Medulla oblongata (tissue), 1 donor: ENCODE results near the gene TSC2.
"Not testable (repeated sequence)": the region's sequence is repeated elsewhere in the genome, so short reads cannot be mapped to it uniquely, and the experiment has no call there.

Source experiments
- DNase-seq: peaks from one replicate; pipeline ENCODE4 v3.0.0-alpha.2; 2015; ENCODE audit errors: extremely low spot score

TSC2 gene

GRCh38 chr16:2009791-2010510, 37.8 kb upstream of the TSC2 start, which contains the start of gene ZNF598:
ZNF598 (minus strand) TSS chr16:2009821.
- peak; percentile 92 for DNase-seq

GRCh38 chr16:2011726-2012125, 36.1 kb upstream of the TSC2 start:
- DNase-seq: not testable (repeated sequence)

GRCh38 chr16:2013527-2013926, 34.3 kb upstream of the TSC2 start:
- DNase-seq: no peak

GRCh38 chr16:2015117-2015946, 32.5 kb upstream of the TSC2 start:
- DNase-seq: no peak

DNA sequence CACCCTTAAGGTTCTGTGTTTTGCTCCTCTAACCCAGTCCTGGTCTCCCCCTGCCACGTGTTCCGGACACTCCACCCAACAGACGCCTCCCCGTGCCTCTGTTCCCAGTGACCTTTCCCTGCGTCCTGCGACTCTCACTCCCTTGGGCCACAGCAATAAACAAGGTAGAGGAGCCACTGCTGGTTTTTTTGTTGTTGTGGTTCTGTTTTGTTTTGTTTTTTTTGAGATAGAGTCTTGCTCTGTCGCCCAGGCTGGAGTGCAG, 31.9 kb upstream of the TSC2 start:
- no peak for DNase-seq

DNA sequence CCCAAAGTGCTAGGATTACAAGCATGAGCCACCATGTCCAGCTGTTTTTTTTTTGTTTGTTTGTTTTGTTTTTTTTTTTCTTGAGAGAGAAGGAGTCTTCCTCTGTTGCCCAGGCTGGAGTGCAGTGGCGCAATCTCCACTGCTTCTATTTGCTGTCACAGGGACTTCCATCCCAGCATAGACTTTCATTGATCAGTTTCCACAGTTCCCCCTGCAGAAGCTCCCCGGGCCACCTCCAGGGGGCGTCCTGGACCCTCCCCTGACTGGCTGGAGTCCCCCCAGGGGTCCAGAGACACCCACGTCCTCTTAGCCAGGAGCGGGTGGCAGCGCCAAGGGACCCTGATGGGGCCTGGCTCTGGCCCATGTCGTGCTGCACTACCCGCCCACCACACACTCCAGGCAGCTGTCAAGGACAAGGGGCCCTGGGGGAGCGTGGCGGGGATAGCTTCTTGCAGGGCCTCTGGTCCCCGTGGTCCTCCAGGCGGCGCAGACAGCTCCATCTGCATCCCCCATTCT, 31.3 kb upstream of the TSC2 start:
- no peak for DNase-seq

- DNase-seq: no peak
Observed at GRCh38 chr16:2019518-2019920, 28.3 kb upstream of the TSC2 start, which contains the start of gene NPW. NPW (plus strand) TSS chr16:2019785.

DNA sequence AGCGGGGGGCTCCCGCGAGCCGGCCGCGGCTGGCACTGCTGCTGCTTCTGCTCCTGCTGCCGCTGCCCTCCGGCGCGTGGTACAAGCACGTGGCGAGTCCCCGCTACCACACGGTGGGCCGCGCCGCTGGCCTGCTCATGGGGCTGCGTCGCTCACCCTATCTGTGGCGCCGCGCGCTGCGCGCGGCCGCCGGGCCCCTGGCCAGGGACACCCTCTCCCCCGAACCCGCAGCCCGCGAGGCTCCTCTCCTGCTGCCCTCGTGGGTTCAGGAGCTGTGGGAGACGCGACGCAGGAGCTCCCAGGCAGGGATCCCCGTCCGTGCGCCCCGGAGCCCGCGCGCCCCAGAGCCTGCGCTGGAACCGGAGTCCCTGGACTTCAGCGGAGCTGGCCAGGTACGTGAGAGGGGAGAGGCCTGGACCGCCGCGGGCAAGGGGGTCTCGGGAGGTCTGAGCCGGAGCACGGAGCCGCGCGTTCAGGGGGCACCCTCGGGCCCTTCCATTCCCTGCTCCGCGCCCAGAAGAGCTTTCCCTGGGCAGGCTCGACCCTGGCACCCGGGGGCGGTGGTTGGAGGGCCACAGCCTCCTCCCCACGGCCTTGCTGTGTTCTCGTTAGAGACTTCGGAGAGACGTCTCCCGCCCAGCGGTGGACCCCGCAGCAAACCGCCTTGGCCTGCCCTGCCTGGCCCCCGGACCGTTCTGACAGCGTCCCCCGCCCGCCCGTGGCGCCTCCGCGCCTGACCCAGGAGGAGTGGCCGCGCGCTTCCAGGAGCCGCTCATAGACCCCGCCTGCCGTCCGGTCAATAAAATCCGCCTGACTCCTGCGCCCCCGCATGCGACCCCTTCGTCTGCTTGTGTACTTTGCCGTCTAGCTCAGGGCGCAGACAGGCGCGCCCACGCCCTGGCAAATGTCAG, 27.6 kb upstream of the TSC2 start:
- DNase-seq: no peak

DNA sequence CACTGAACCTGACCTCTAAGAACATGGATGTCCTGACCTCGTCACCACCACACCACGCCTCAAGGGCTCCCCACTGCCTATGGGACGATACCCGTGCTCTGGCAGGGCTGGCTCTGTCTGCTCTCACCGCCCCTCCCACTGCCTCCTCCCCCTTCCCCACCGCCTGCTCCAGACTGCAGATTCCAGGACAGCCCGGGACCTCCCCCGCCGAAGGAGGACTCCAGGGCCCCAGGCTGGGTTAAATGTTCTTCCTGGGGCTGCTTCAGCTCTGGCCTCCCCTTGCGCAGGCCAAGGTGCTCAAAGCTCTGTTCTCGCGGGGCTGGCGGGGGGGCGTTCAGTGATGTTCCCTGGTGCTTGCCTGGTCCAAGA, 25.1 kb upstream of the TSC2 start:
- no peak for DNase-seq

- peak; percentile 93 for DNase-seq
Observed at GRCh38 chr16:2023092-2024031, 24.4 kb upstream of the TSC2 start.

GRCh38 chr16:2024032-2024420, 23.8 kb upstream of the TSC2 start:
- no peak for DNase-seq

- DNase-seq: no peak
Observed at GRCh38 chr16:2025251-2025650, 22.5 kb upstream of the TSC2 start.

- no peak for DNase-seq
Observed at GRCh38 chr16:2025878-2026460, 21.8 kb upstream of the TSC2 start.

- DNase-seq: no peak
Observed at GRCh38 chr16:2026461-2027023, 21.2 kb upstream of the TSC2 start, which contains the start of gene NHERF2. NHERF2 (plus strand) TSS chr16:2026902; CDS start chr16:2027006, 104 bp downstream.

DNA sequence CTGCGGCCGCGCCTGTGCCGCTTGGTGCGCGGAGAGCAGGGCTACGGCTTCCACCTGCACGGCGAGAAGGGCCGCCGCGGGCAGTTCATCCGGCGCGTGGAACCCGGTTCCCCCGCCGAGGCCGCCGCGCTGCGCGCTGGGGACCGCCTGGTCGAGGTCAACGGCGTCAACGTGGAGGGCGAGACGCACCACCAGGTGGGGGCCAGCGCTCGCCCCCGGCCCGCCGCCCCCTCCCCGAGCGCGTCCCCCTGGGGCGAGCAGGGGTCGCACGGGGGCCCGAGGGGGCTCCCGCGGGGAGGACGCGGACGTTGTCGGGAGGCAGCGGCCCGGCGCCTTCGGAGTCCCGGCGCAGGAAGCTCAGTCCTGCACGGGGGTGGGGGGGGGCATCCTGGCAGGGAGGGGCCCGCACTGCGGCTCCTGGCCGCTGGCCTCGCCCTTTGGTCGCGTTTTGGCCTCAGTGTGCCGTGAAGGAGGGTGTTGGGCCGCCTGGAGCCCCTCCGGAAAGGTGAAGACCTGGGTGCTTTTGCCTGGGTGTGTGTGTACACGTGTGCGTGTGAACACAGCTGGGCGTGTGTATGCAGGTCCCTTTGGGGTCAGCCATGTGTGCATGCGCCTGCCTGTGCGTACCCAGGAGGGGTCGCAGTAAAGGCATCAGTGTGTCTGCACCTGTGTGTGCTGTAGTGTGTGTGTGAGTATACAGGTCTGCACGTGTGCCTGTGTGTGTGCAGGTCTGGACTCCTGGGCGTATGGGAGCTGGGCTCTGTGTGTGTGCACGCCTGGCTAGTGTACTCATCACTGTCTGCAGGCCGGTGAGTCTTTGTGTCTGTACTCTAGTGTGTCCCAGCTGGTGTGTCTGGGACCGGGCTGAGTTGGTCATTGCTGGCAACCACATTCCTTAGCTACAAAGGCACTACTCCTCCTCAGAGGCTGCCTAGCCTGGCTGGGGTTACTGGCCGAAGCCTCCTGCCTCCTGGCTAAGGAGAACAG, 20.5 kb upstream of the TSC2 start:
- DNase-seq: no peak

GRCh38 chr16:2028146-2028545, 19.6 kb upstream of the TSC2 start:
- DNase-seq: no peak

DNA sequence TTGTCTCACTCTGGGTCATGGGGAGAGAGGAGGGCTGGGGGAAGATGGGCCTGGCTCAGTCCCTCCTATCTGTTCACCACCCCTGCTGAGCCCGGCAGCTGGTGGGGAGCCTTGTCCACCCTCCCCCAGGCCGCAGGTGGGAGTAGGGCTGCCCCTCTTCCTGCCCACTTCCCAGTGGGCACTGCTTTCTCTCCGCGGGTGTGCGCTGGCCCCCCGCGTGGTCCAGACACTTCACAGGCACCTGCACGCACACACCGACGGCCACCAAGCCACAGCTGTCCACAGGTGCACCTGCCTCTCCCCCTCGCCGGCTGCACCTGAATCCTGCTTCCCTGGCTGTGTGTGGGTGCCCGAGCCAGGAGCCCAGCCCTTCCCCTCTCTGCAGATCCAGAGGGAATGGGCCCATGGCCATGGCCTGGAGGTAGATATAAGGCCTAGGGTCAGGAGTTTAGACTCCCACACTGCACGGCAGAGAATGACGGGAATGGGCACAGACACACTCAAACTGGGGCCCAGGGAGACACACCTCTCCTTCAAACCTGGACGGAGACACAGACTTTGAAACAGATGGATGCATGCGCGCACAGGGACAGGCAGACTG, 19.1 kb upstream of the TSC2 start:
- no peak for DNase-seq

- no peak for DNase-seq
Observed at GRCh38 chr16:2029350-2029749, 18.4 kb upstream of the TSC2 start.

- DNase-seq: no peak
Observed at GRCh38 chr16:2030036-2030435, 17.7 kb upstream of the TSC2 start.
